H9 (cell line): ENCODE measurements around the gene DMAP1. TPM values are rescaled to one million over a fixed set of nuclear protein-coding genes. Genes with fewer than 3 reads are reported as not detected.

ENCODE experiments used
- DNase-seq: peaks from one replicate; pipeline ENCODE4 v3.0.0-alpha.2; 2017
- H2AFZ ChIP-seq: one replicate; pipeline ENCODE4 v1.6.1; 2013; ENCODE audit warnings: mild to moderate bottlenecking, low read length, control low read depth, moderate library complexity
- H2AK5ac ChIP-seq: 2 replicates; pipeline ENCODE4 v1.6.1; 2013; ENCODE audit warnings: low read length, control low read depth, mixed read lengths; ENCODE audit not compliant: insufficient read length
- H2BK120ac ChIP-seq: one replicate; pipeline ENCODE4 v1.6.1; 2013; ENCODE audit warnings: low read depth, mild to moderate bottlenecking, low read length, control low read depth, inconsistent platforms; ENCODE audit not compliant: poor library complexity, severe bottlenecking
- H2BK12ac ChIP-seq: 2 replicates; pipeline ENCODE4 v1.6.1; 2013; ENCODE audit warnings: low read length, control low read depth, mixed read lengths, low read depth; ENCODE audit not compliant: insufficient read length
- H2BK15ac ChIP-seq: 2 replicates; pipeline ENCODE4 v1.6.1; 2013; ENCODE audit warnings: low read depth, low read length, control low read depth
- H2BK20ac ChIP-seq: one replicate; pipeline ENCODE4 v1.6.1; 2013; ENCODE audit warnings: low read depth, mild to moderate bottlenecking, low read length, control low read depth, inconsistent platforms; ENCODE audit not compliant: poor library complexity, severe bottlenecking
- H2BK5ac ChIP-seq: 2 replicates; pipeline ENCODE4 v1.6.1; 2013; ENCODE audit warnings: low read length, control low read depth, mixed read lengths; ENCODE audit not compliant: insufficient read length
- H3K14ac ChIP-seq: 2 replicates; pipeline ENCODE4 v1.6.1; 2013; ENCODE audit warnings: low read length, control low read depth; ENCODE audit not compliant: insufficient read depth
- H3K18ac ChIP-seq: 2 replicates; pipeline ENCODE4 v1.6.1; 2013; ENCODE audit warnings: low read depth, mild to moderate bottlenecking, mixed read lengths, low read length, control low read depth; ENCODE audit not compliant: insufficient read length
- H3K23ac ChIP-seq: 2 replicates; pipeline ENCODE4 v1.6.1; 2013; ENCODE audit warnings: low read length, control low read depth, mixed read lengths, low read depth; ENCODE audit not compliant: insufficient read length
- H3K23me2 ChIP-seq: 2 replicates; pipeline ENCODE4 v1.6.1; 2013; ENCODE audit warnings: low read depth, mild to moderate bottlenecking, mixed read lengths, low read length, control low read depth; ENCODE audit not compliant: insufficient read length, poor library complexity, severe bottlenecking
- H3K27ac ChIP-seq: 2 replicates; pipeline ENCODE4 v1.5.1; 2013; ENCODE audit warnings: low read length, control low read depth, mixed read lengths, low read depth; ENCODE audit not compliant: insufficient read length
- H3K27me3 ChIP-seq: 2 replicates; pipeline ENCODE4 v1.6.1; 2013; ENCODE audit warnings: low read length, control low read depth, inconsistent platforms; ENCODE audit not compliant: insufficient read depth
- H3K4ac ChIP-seq: 2 replicates; pipeline ENCODE4 v1.6.1; 2013; ENCODE audit warnings: low read depth, mild to moderate bottlenecking, control low read depth, inconsistent platforms, low read length, moderate library complexity
- H3K4me1 ChIP-seq: 2 replicates; pipeline ENCODE4 v1.6.1; 2013; ENCODE audit warnings: low read length, control low read depth, inconsistent platforms; ENCODE audit not compliant: insufficient read depth
- H3K4me2 ChIP-seq: 2 replicates; pipeline ENCODE4 v1.6.1; 2013; ENCODE audit warnings: low read length, control low read depth, mixed read lengths; ENCODE audit not compliant: insufficient read length, insufficient read depth
- H3K56ac ChIP-seq: 2 replicates; pipeline ENCODE4 v1.6.1; 2013; ENCODE audit warnings: low read depth, mild to moderate bottlenecking, mixed read lengths, low read length, control low read depth; ENCODE audit not compliant: insufficient read length
- H3K79me1 ChIP-seq: 2 replicates; pipeline ENCODE4 v1.6.1; 2013; ENCODE audit warnings: low read depth, mild to moderate bottlenecking, moderate library complexity, low read length, control low read depth, inconsistent platforms; ENCODE audit not compliant: insufficient read depth, poor library complexity, severe bottlenecking
- H3K79me2 ChIP-seq: 2 replicates; pipeline ENCODE4 v1.6.1; 2013; ENCODE audit warnings: low read length, control low read depth, inconsistent platforms; ENCODE audit not compliant: insufficient read depth
- H3K9ac ChIP-seq: 2 replicates; pipeline ENCODE4 v1.6.1; 2013; ENCODE audit warnings: low read length, control low read depth, mixed read lengths; ENCODE audit not compliant: insufficient read length; ENCODE audit errors: extremely low read depth
- H3K9me3 ChIP-seq: one replicate; pipeline ENCODE4 v1.6.1; 2013; ENCODE audit warnings: low read depth, low read length, inconsistent platforms; ENCODE audit not compliant: control insufficient read depth
- H3T11ph ChIP-seq: one replicate; pipeline ENCODE4 v1.6.1; 2013; ENCODE audit warnings: mild to moderate bottlenecking, low read length, control low read depth, inconsistent platforms
- H4K20me1 ChIP-seq: one replicate; pipeline ENCODE4 v1.6.1; 2013; ENCODE audit not compliant: control insufficient read depth, insufficient read length, insufficient read depth
- H4K5ac ChIP-seq: 2 replicates; pipeline ENCODE4 v1.6.1; 2013; ENCODE audit warnings: low read depth, mild to moderate bottlenecking, mixed read lengths, low read length, control low read depth; ENCODE audit not compliant: insufficient read length
- H4K8ac ChIP-seq: replicated peaks from 2 replicates; pipeline ENCODE4 v1.6.1; 2013; ENCODE audit warnings: low read length, control low read depth, mixed read lengths, low read depth; ENCODE audit not compliant: insufficient read length
- H4K91ac ChIP-seq: 2 replicates; pipeline ENCODE4 v1.6.1; 2013; ENCODE audit warnings: low read depth, mild to moderate bottlenecking, moderate library complexity, mixed read lengths, low read length, control low read depth; ENCODE audit not compliant: insufficient read length
- H3K27ac Mint-ChIP-seq, 3 experiments: 2 replicates in 2 of 3; 3 replicates in 1 of 3; pipeline ENCODE4 v1.8.0; 2020 to 2021; ENCODE audit warnings: mixed read lengths in 3 of 3, mild to moderate bottlenecking in 1 of 3, moderate library complexity in 1 of 3
- H3K27me3 Mint-ChIP-seq: 2 replicates; pipeline ENCODE4 v1.8.0; 2021; ENCODE audit warnings: low read depth, mild to moderate bottlenecking, moderate library complexity, mixed read lengths
- H3K36me3 Mint-ChIP-seq, 3 experiments: 2 replicates in 2 of 3; 3 replicates in 1 of 3; pipeline ENCODE4 v1.8.0; 2020 to 2021; ENCODE audit warnings: low read depth in 3 of 3, mixed read lengths in 3 of 3; ENCODE audit not compliant: insufficient read depth in 1 of 3
- H3K4me1 Mint-ChIP-seq, 2 experiments: 2 replicates each; pipeline ENCODE4 v1.8.0; 2020; ENCODE audit warnings: mixed read lengths in 2 of 2
- H3K4me3 Mint-ChIP-seq, 2 experiments: 2 replicates in 1 of 2; 3 replicates in 1 of 2; pipeline ENCODE4 v1.8.0; 2020 to 2021; ENCODE audit warnings: mild to moderate bottlenecking in 2 of 2, mixed read lengths in 2 of 2, moderate library complexity in 1 of 2
- H3K9me3 Mint-ChIP-seq, 2 experiments: 2 replicates in 1 of 2; 3 replicates in 1 of 2; pipeline ENCODE4 v1.8.0; 2020; ENCODE audit warnings: mild to moderate bottlenecking in 2 of 2, mixed read lengths in 2 of 2, moderate library complexity in 1 of 2
- WGBS: extraction: QIAGEN DNeasy Blood & Tissue Kit; methylation state at CpG from one replicate; pipeline ENCODE4 v1.1.7; 2013; ENCODE audit warnings: missing lambda C conversion rate, low lambda C conversion rate, mixed read lengths; ENCODE audit not compliant: insufficient read length; ENCODE audit errors: extremely low coverage; 5-methylcytosine and 5-hydroxymethylcytosine counted together
- total RNA-seq: library from RNA; stranded (reverse); gene quantifications from 2 replicates; pipeline ENCODE4 v1.2.1, GENCODE V29; 2021
- TF ChIP-seq, protein P1 (sequence below): fragments of 200-600 bp; sonication (generic); conservative IDR thresholded peaks from 3 replicates; pipeline ENCODE4 v1.8.0; 2021; ENCODE audit warnings: antibody characterized with exemption, mild to moderate bottlenecking

DMAP1 gene
- total RNA-seq, 1 experiment from 2014 or later, result 55.3 TPM

DNA sequence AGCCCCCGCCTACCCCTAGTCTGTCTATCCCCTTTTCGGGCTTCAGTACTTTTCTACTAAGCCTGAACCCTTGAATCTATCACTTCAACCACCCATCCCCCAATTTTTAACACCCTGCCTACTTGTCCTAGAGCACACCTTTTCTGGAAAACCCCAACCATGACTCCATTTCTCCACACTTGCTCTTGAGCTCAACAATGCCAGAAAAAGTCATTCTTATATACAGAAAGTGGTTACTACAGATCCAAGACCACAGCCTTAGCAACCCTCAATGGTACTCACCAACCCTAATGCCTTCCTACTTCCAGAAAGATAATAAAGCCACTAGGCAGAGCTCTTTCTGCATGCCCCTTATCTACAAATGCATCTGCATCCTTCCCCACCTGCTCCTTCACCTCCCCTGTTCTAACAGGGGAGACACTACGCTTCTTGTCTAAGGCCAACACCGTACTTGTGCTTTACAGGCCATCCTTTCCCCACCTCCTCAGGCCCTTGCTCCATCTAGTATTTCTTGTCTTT lies 41.2 kb downstream of the DMAP1 start:
- no peaks in the 10 kb centered on the region for H3K27me3 ChIP-seq
- no peaks in the 10 kb centered on the region for H3K27me3 Mint-ChIP-seq
- H3K4me2 ChIP-seq, result no peak overlapping the region
- H3K9ac ChIP-seq, result no peak overlapping the region
- H3K56ac ChIP-seq, result no peak overlapping the region
- H3K4me3 Mint-ChIP-seq, result no peak overlapping the region
- H3K23me2 ChIP-seq, result no peaks in the 10 kb centered on the region
- DNase-seq, result no peak
- H2AFZ ChIP-seq, result no peak overlapping the region
- no CpG with 5 or more reads among the region's 4 CpGs for WGBS
- H3K27ac ChIP-seq, result no peak overlapping the region
- no peak overlapping the region for H4K5ac ChIP-seq
- H3K9me3 ChIP-seq, result no peaks in the 10 kb centered on the region
- H4K20me1 ChIP-seq, result no peaks in the 10 kb centered on the region
- H3K4me1 Mint-ChIP-seq, result peaks cover 9 to 30% of the 10 kb centered on the region in 2 experiments
- no peaks in the 10 kb centered on the region; the same call in 1 of the 2 replicates for H3K79me2 ChIP-seq
- H4K8ac ChIP-seq, result no peak overlapping the region
- no peak overlapping the region for H3K27ac Mint-ChIP-seq
- H3K4me1 ChIP-seq, result no peaks in the 10 kb centered on the region
- no peaks in the 10 kb centered on the region for H3K9me3 Mint-ChIP-seq
- TF ChIP-seq, protein P1, sequence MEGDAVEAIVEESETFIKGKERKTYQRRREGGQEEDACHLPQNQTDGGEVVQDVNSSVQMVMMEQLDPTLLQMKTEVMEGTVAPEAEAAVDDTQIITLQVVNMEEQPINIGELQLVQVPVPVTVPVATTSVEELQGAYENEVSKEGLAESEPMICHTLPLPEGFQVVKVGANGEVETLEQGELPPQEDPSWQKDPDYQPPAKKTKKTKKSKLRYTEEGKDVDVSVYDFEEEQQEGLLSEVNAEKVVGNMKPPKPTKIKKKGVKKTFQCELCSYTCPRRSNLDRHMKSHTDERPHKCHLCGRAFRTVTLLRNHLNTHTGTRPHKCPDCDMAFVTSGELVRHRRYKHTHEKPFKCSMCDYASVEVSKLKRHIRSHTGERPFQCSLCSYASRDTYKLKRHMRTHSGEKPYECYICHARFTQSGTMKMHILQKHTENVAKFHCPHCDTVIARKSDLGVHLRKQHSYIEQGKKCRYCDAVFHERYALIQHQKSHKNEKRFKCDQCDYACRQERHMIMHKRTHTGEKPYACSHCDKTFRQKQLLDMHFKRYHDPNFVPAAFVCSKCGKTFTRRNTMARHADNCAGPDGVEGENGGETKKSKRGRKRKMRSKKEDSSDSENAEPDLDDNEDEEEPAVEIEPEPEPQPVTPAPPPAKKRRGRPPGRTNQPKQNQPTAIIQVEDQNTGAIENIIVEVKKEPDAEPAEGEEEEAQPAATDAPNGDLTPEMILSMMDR, result no peak
- H2AK5ac ChIP-seq, result no peak overlapping the region
- H3K36me3 Mint-ChIP-seq, result no peaks in the 10 kb centered on the region; a peak in 2 of 7 replicates
- H2BK5ac ChIP-seq, result no peak overlapping the region
- no peak overlapping the region for H2BK12ac ChIP-seq
- H2BK120ac ChIP-seq, result no peak overlapping the region
- H3K4ac ChIP-seq, result no peak overlapping the region
- H2BK20ac ChIP-seq, result no peak overlapping the region
- no peak overlapping the region for H2BK15ac ChIP-seq
- H3K23ac ChIP-seq, result no peak overlapping the region
- no peak overlapping the region for H3K18ac ChIP-seq
- H3K14ac ChIP-seq, result no peak overlapping the region
- no peaks in the 10 kb centered on the region for H3K79me1 ChIP-seq
- H3T11ph ChIP-seq, result no peak overlapping the region
- H4K91ac ChIP-seq, result no peak overlapping the region
